GM19324 (cell line): Measurements from ENCODE around the gene TEX264.

Source experiments
- ATAC-seq: cut with Tn5 transposase; IDR thresholded peaks from one replicate; pipeline ENCODE4 v1.9.1; 2021; ENCODE audit warnings: mild to moderate bottlenecking, moderate library complexity; ENCODE audit not compliant: unreplicated experiment, low FRiP score

Gene TEX264

GRCh38 chr3:51673802-51674654 lies 3.0 kb downstream of the TEX264 start:
- ATAC-seq = no peak

DNA sequence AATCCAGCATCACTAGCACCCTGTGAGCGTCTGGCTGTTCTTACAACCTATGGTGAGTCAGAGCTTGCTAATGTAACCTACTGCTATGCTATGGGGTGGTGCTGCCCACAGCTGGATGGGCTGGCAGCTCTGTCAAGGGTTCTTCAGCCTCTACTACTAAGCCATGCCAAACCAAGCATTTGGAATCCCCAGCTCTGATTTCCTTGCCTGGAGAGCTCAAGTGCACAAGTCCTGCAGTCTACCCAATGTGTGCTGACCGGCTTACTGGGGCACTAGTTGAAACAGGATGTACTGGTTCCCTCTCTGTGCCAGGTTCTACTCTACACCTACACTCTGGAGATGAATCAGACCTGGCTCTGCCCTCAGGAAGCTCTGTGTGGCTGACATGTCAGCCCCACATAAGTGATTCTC lies 4.2 kb downstream of the TEX264 start:
- no peak for ATAC-seq

- no peak for ATAC-seq
Measured at GRCh38 chr3:51676102-51676640, 5.1 kb downstream of the TEX264 start.

DNA sequence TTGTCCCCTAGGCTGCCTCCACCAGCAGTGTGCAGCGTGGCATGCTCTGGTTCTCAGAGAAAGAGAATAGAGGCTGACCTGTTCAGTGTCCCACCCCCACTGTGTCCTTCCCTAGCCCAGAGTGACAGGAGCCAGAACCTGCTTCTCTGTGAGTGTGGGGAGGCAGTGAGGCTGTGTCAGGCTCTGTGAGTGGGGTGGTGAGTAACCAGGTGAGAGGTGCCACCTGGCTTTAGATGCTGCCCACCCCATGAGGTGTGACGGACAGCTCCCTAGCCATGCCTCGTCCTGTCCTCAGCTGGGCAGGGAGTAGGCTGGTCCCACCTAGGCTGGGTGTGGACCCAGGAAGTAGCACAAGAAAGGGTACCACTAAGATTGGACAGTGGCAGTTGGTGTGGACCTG lies 6.3 kb downstream of the TEX264 start:
- ATAC-seq = no peak

- ATAC-seq = no peak
Measured at GRCh38 chr3:51678186-51678585, 7.1 kb downstream of the TEX264 start.

- ATAC-seq = no peak
Measured at GRCh38 chr3:51678641-51679040, 7.6 kb downstream of the TEX264 start.

GRCh38 chr3:51679318-51679717 lies 8.3 kb downstream of the TEX264 start:
- no peak for ATAC-seq

GRCh38 chr3:51679777-51680176 lies 8.7 kb downstream of the TEX264 start:
- no peak for ATAC-seq

DNA sequence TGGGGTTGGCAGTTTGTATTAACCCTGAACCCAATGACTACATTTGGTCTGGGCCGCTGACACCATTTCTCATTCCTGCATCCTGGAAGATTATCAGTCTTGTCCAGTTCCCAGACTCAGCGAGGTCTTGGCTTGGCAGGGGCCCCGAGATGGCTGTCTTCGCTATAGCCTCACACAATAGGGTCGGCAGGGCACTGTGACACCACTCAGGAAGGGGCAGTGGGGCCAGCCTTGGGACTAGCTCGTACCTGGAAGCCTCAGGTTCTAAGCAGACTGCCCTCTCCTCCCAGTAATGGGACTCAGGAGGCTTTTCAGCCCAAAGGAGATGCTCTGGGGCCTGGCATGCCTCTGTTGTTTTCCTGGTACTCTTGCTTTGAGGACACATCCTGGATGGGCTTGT lies 9.1 kb downstream of the TEX264 start:
- no peak for ATAC-seq

DNA sequence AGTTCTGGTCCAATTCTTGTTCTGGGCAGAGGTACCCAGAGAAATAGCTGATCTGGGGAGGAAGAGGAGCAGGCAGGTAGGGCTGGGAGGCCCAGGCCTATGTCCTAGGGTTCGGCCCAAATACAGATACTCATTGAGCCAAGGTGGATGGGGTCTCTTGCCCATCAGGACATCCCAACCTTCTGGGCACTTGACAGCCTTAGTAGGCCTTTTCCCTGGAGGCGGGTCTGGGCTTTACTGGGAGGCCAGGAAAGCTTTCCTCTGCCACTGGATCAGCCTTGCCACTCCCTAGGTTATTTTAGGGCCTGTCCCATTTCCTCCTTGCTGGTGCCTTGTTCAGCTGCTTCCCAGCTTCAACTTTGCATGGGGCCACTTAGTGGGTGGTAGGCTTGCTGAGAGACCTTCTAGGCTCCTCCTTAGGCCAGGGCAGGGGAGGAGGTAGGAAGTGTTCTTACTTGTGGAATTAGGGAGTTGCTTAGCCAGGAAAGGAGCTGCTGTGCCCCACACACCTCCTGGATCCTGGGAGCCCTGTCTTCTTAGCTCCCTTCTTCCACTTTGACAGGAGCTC lies 9.7 kb downstream of the TEX264 start:
- no peak for ATAC-seq

DNA sequence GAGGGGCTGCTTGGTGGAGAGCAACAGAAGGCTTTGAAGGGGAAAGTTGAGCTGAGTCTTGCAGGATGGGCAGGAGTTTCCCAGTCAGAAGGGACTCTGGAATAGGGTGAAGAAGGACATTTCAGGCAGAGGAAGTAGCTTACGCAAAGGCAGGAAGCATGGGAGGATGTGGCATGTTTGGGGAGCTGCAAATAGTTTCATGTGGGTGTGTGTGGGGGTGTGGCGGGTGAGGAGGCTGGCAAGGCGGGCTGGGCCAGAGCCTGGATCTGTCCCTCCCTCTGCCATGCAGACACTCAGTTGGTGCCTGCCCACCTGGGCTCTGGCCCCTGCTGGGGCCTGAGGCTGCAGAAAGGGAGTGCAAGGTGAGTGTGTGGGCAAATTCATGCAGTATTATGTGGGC lies 10.4 kb downstream of the TEX264 start:
- ATAC-seq = no peak

- ATAC-seq = peak; percentile 51
Measured at GRCh38 chr3:51682079-51682478, 11.0 kb downstream of the TEX264 start.

GRCh38 chr3:51682526-51682925 lies 11.5 kb downstream of the TEX264 start:
- no peak for ATAC-seq

DNA sequence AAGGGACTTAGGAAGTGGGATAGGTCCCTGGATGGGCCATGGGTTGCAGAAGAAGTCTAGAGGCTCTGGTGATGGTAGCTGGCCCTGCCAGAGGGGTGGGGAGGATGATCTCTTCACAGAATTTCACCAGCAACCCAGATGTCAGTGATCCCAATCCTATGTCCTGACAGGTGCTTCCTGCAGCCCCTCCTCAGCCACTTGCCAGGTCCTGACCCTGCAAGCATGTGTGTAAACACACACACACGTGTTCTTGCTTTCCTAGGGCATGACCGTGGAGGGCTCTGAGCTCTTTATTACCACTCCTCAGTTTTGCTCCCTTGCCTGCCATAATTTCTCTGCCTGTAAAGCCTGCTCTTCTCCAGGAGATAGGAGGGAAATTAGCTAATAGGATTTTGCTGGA lies 12.5 kb downstream of the TEX264 start:
- no peak for ATAC-seq

DNA sequence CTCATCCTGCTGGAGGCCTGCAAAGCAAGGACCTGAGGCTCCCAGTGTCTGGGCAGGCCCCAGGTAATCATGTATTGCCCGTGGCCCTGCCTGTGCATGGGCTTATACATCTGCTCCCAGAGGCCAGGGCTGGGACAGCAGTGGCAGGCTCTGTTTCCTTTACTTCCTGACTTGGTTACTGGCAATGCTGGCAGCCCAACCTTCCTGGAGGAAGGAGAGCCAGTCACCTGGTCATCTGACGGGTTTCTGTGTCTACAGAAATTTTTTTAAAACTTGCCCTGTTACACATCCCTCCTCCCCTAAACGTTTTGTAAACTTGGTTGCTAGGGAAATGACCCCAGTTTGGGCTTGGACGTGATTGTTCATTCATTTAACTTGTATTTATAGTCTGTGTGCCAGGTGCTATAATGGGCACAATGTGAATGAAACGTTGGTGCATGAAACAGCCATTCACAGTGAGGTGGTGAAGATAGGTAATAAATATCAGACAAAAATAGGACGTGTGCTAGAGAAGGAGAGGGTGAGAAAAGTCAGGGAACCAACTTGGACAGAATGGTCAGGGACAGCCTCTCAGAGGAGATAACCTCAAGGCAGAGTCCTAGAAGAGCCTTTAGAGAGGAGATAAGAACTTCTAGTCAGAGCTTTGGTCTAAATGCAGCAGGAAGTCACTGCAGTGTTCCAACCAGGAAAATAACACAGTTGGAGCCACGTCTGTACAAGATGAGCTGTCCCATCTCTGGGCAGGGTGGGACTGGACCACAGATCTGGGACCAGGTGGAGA lies 14.1 kb downstream of the TEX264 start:
- no peak for ATAC-seq

DNA sequence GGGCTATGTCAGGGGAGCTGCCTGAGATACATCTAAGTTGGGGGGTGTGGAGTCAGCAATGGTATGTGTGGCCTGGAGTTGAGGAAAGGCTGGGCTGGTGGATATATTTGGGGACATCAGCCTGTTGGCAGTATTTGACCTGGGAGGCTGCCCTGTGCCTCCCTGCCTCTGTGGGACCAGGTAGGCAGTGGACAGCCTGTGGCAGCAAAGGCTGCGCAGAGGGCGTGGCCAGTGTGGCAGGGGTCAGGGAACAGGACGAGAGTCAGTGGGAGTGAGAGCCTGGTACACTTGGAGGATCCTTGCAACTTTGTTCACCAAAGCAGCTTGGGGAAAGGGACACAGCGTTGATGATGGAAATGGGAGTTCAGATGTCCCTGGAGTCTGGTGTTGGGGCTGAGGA lies 15.0 kb downstream of the TEX264 start:
- no peak for ATAC-seq

DNA sequence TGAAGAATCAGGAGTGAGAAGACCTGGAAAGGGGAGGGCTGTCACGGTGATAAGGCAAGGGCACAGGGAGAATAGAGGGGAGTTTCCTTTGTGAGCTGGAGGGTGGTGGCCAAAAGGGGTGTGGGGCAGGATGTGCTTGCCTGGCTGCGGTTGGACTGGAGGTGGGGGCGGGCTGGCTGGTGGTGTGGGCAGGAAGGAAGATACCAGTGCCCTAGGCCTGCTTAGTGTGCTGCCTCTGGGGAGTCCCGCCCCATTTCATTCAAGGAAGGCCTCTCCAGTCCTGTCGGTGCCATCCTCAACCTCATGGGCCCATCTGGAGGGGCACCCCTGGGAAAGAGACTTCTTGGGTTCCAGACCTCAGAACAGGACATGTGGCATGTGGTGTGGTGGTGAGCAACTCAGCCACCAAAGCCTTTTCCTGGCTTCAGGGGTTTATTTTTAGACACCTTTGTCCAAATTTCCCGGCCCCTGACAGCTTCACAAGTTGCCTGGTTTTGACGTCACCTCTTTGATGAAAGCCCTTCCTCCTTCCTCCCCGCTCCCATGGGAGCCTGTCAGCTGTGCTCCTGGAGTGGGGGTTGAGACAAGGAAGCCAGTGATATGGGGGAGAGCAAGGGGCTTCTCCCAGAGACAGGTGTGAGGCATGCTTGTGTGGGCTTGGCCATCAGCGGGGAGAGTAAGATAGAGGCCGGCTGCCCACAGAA lies 15.6 kb downstream of the TEX264 start:
- peak; percentile 35 for ATAC-seq

DNA sequence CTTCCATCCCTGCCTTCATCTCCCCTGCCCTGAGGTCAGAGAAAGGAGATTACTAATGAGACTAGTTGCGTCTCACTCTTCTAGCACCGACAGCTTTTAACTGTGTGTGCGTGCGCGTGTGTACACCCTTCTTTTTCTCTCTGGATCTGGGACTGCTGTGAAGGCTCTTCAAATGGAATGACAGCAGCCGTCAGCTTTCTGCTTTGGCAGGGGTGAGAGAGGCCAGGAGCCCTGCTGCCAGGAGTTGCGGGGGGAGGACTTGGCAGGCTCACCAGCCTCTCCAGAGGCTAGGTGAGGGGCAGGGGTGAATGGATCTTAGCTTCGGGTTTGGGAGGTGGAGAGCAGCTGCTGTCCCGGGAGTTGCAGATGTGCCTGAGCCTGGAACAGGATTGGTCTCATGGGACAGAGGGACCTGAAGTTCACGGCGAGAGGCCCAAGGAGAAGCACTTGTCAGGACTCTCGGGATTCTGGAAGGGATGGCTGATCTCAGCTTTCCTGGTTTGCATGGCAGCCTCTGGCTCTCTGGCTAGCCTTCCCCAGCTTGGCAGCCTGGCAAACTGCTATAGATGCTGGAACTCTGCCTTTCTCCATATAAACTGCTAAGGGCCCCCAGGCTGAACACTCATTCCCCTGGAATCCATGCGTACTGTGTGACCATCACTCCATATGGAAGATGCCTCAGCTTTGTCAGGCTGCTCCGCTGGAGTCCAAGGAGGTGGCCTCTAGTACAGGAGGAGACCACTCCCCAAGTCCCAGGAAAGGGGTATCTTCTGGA lies 16.6 kb downstream of the TEX264 start:
- ATAC-seq = no peak

DNA sequence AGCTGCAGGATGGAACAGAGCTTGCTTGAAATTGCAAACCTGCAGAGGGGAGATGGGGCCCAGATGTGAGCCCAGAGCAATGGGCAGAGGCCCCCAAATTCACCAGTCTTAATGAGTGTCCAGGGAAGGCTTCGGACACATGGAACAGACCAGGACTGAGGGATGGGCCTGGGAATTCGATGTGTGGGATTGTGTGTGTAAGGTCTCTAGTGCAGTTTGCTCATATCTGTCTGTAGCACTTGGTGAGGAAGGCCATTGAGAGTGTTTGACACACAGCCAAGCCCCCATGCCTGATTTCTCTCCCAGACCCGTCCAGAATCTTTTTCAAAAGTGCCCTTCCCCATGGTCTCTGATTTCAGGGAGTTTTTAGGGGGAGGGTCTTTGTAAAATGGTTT lies 17.2 kb downstream of the TEX264 start:
- no peak for ATAC-seq

GRCh38 chr3:51691021-51691420 lies 20.0 kb downstream of the TEX264 start:
- ATAC-seq = no peak
